HG03442 (cell line): ENCODE results near the gene CRB1.
A peak's percentile ranks its signal among the peaks of the same experiment; 100 is the strongest.

Source experiments
- ATAC-seq: cut with Tn5 transposase; IDR thresholded peaks from one replicate; pipeline ENCODE4 v1.9.1; 2021; ENCODE audit warnings: mild to moderate bottlenecking, moderate library complexity; ENCODE audit not compliant: unreplicated experiment

The CRB1 gene

GRCh38 chr1:197515421-197515820, 247.4 kb downstream of the CRB1 start:
- ATAC-seq = no peak

GRCh38 chr1:197519741-197520334, 251.8 kb downstream of the CRB1 start:
- peak; percentile 48 for ATAC-seq

GRCh38 chr1:197521118-197521739, 253.2 kb downstream of the CRB1 start:
- ATAC-seq = peak; percentile 69

- no peak for ATAC-seq
These were observed 258.8 kb downstream of the CRB1 start for GRCh38 chr1:197526736-197527371.
